Liver (tissue), 9 donors: Measurements from ENCODE around the gene BICRA. TPM values are rescaled to one million over a fixed set of nuclear protein-coding genes. Genes with fewer than 3 reads are reported as not detected.
A peak's percentile ranks its signal among the peaks of the same experiment; 100 is the strongest.

ENCODE experiments used
- DNase-seq: peaks from one replicate; pipeline ENCODE4 v3.0.0-alpha.2; 2017; ENCODE audit warnings: low spot score
- H3K27ac ChIP-seq, 2 donors: one replicate each; pipeline ENCODE4 v1.7.0; 2013; ENCODE audit warnings: inconsistent platforms in 2 of 2, low read length in 2 of 2, control low read depth in 1 of 2, low read depth in 1 of 2, mild to moderate bottlenecking in 1 of 2
- H3K27me3 ChIP-seq, 4 donors: one replicate each; pipeline versions ENCODE4 v1.6.1 to v1.7.0; 2013; ENCODE audit warnings: low read length in 3 of 4, inconsistent platforms in 1 of 4, mild to moderate bottlenecking in 1 of 4, moderate library complexity in 1 of 4; ENCODE audit not compliant: control insufficient read depth in 4 of 4, insufficient read depth in 4 of 4
- H3K36me3 ChIP-seq, 4 donors: one replicate each; pipeline versions ENCODE4 v1.6.1 to v1.7.0; 2013; ENCODE audit warnings: low read length in 3 of 4, mild to moderate bottlenecking in 3 of 4, low read depth in 1 of 4, moderate library complexity in 1 of 4; ENCODE audit not compliant: control insufficient read depth in 4 of 4, insufficient read depth in 3 of 4
- H3K4me1 ChIP-seq, 4 donors: one replicate each; pipeline versions ENCODE4 v1.6.1 to v1.7.0; 2013; ENCODE audit warnings: low read length in 3 of 4, mild to moderate bottlenecking in 3 of 4, moderate library complexity in 1 of 4; ENCODE audit not compliant: control insufficient read depth in 4 of 4, insufficient read depth in 4 of 4
- H3K4me3 ChIP-seq, 3 donors: one replicate each; pipeline versions ENCODE4 v1.6.1 to v1.7.0; 2013; ENCODE audit warnings: low read length in 3 of 3, control low read depth in 1 of 3, low read depth in 1 of 3, mild to moderate bottlenecking in 1 of 3
- H3K9ac ChIP-seq, 2 donors: one replicate each; pipeline ENCODE4 v1.7.0; 2013; ENCODE audit warnings: low read length in 2 of 2, mild to moderate bottlenecking in 2 of 2, moderate library complexity in 2 of 2, control low read depth in 1 of 2, low read depth in 1 of 2
- H3K9me3 ChIP-seq, 4 donors: one replicate each; pipeline versions ENCODE4 v1.6.1 to v1.7.0; 2013; ENCODE audit warnings: low read length in 3 of 4; ENCODE audit not compliant: control insufficient read depth in 4 of 4
- EGR1 ChIP-seq, 2 donors: IDR thresholded peaks; 2 replicates each; pipeline ENCODE4 v1.6.1; 2016 to 2018; ENCODE audit warnings: antibody characterized with exemption in 2 of 2, low read depth in 2 of 2
- FOXA1 ChIP-seq: IDR thresholded peaks from 2 replicates; pipeline ENCODE4 v1.6.1; 2016; ENCODE audit warnings: antibody characterized with exemption
- HNF4A ChIP-seq, 2 donors: conservative IDR thresholded peaks; 2 replicates each; pipeline ENCODE4 v1.6.1; 2016; ENCODE audit warnings: antibody characterized with exemption in 2 of 2, mild to moderate bottlenecking in 2 of 2
- JUND ChIP-seq, 2 donors: IDR thresholded peaks; 2 replicates each; pipeline ENCODE4 v1.6.1; 2016; ENCODE audit warnings: antibody characterized with exemption in 2 of 2
- NR2F2 ChIP-seq: IDR thresholded peaks from 2 replicates; pipeline ENCODE4 v1.6.1; 2016; ENCODE audit warnings: antibody characterized with exemption
- RAD21 ChIP-seq, 2 donors: IDR thresholded peaks; 2 replicates each; pipeline ENCODE4 v1.6.1; 2016; ENCODE audit warnings: antibody characterized with exemption in 2 of 2, mild to moderate bottlenecking in 2 of 2
- WGBS: extraction: QIAGEN DNeasy Blood & Tissue Kit; methylation state at CpG from one replicate; pipeline ENCODE4 v1.1.7; 2013; 5-methylcytosine and 5-hydroxymethylcytosine counted together
- polyA plus RNA-seq, 2 donors: library from polyadenylated mRNA; stranded (reverse) in 1 of 2; unstranded in 1 of 2; fragments of 200-250 nt in 1 of 2; fragments of >200 nt in 1 of 2; fragmentation: Nextera tagmentation in 1 of 2; extraction: Ambion mirVana in 1 of 2; gene quantifications; one replicate each; pipeline versions ENCODE4 v1.2.1 to v1.2.3, GENCODE V29; 2013 to 2015
- total RNA-seq, 2 donors: library from RNA; depleted of rRNA; stranded (reverse); fragments of >200 nt; gene quantifications; one replicate each; pipeline ENCODE4 v1.2.3, GENCODE V29; 2014
- TF ChIP-seq, protein P1 (sequence below): fragments of 150-350 bp; IDR thresholded peaks from 2 replicates; pipeline ENCODE4 v1.5.1; 2017; ENCODE audit warnings: improper control_type of control experiment, low read depth, low read length; ENCODE audit not compliant: missing input control
- TF ChIP-seq, protein P2 (sequence below): IDR thresholded peaks from 2 replicates; pipeline ENCODE4 v1.6.1; 2016; ENCODE audit warnings: antibody characterized with exemption
- TF ChIP-seq, protein P3 (sequence below): IDR thresholded peaks from 2 replicates; pipeline ENCODE4 v1.6.1; 2016; ENCODE audit warnings: antibody characterized with exemption
- donor health status: healthy.
- donor health status: healthy.
- donor health status: healthy.
- donor health status: healthy.
- donor health status: healthy.

The BICRA gene
- total and polyA plus RNA-seq, 4 donors: 0.63 to 8.9 (median 3.0) TPM

DNA sequence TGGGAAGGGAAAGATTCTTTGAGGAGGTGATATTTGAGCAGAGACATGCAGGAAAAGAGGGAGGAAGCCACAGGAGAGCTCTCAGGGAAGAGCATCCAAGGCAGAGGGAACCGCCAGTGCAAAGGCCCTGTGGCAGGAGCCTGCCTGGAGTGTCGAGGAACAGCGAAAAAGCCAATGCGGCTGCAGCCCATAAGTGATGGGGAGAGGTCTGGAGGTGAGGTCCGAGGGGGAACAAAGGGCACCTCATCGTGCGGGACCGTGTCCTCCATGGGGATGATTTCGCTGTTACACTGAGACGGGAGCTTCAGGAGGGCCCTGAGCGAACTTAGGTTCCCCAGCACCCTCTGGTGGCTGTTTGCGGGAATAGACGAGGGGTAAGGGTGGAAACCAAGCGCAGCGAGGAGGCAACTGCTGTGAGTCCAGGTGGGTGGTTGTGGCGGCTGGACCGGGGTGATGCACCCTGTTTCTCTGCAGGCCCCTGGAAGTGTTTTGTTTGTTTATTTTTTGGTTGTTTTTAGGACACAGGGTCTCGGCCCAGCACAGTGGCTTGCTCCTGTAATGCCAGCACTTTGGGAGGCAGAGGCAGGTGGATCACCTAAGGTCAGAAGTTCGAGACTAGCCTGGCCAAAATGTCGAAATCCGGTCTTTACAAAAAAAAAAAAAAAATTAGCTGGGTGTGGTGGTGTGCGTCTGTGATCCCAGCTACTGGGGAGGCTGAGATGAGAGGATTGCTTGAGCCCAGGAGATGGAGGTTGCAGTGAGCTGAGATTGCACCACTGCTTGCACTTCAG, 98.4 kb downstream of the BICRA start:
- H3K9ac ChIP-seq: no peak overlapping the region
- H3K27ac ChIP-seq: no peak overlapping the region
- no peaks in the 10 kb centered on the region for H3K27me3 ChIP-seq
- no peak overlapping the region for H3K4me3 ChIP-seq
- peak; percentile 74 for DNase-seq
- peaks cover 0 to 6% (median 0%) of the 10 kb centered on the region in 4 donors for H3K36me3 ChIP-seq
- TF ChIP-seq, protein P1, sequence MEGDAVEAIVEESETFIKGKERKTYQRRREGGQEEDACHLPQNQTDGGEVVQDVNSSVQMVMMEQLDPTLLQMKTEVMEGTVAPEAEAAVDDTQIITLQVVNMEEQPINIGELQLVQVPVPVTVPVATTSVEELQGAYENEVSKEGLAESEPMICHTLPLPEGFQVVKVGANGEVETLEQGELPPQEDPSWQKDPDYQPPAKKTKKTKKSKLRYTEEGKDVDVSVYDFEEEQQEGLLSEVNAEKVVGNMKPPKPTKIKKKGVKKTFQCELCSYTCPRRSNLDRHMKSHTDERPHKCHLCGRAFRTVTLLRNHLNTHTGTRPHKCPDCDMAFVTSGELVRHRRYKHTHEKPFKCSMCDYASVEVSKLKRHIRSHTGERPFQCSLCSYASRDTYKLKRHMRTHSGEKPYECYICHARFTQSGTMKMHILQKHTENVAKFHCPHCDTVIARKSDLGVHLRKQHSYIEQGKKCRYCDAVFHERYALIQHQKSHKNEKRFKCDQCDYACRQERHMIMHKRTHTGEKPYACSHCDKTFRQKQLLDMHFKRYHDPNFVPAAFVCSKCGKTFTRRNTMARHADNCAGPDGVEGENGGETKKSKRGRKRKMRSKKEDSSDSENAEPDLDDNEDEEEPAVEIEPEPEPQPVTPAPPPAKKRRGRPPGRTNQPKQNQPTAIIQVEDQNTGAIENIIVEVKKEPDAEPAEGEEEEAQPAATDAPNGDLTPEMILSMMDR: peak; percentile 84
- TF ChIP-seq RAD21 (IDR thresholded peaks at IDR 0.05) (peak; percentile 86 to 94), NR2F2 (no peak)
- no peaks in the 10 kb centered on the region for H3K9me3 ChIP-seq
- 19% methylated on average over 22 of the region's 22 CpGs for WGBS
- H3K4me1 ChIP-seq: no peaks in the 10 kb centered on the region

DNA sequence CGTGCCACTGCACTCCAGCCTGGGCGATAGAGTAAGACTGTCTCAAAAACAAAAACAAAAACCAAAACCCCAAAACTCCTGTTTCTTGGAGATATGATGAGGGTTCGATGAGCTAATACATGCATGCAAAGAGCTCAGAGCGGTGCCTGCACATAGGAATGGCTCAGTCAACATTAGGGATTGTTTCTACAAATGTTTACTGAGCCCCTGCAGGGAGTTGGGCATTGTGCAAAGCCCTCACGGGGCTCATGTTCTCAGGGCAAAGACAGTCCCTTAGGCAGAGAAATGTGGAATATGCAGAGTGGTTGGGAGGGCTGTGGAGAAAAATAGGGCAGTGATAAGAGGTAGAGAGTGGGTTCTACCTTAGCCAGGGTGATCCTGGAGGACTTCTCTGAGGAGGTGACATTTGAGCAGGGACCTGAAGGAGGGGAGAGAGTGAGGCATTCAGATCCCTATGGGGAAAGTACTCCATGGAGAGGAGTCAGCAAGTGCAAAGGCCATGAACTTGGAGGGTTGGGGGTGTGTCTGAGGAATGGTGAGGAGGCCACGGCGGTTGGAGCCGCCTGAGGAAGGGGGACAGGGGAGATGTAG, 102.8 kb downstream of the BICRA start:
- Histone ChIP-seq H3K9me3 (no peaks in the 10 kb centered on the region), H3K4me1 (peaks cover 0 to 4% (median 3%) of the 10 kb centered on the region in 4 donors), H3K27ac (no peak overlapping the region), H3K27me3 (peaks cover 0 to 2% (median 0%) of the 10 kb centered on the region in 4 donors), H3K4me3 (no peak overlapping the region), H3K36me3 (no peaks in the 10 kb centered on the region), H3K9ac (no peak overlapping the region)
- TF ChIP-seq EGR1 (IDR thresholded peaks at IDR 0.05; ENCODE audit: low read depth in 2 of 2): no peak
- no peak for TF ChIP-seq HNF4A (conservative IDR thresholded peaks at IDR 0.05)
- TF ChIP-seq, protein P2, sequence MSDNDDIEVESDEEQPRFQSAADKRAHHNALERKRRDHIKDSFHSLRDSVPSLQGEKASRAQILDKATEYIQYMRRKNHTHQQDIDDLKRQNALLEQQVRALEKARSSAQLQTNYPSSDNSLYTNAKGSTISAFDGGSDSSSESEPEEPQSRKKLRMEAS: no peak
- no peak for TF ChIP-seq JUND (IDR thresholded peaks at IDR 0.05)
- TF ChIP-seq FOXA1: no peak
- TF ChIP-seq, protein P3, sequence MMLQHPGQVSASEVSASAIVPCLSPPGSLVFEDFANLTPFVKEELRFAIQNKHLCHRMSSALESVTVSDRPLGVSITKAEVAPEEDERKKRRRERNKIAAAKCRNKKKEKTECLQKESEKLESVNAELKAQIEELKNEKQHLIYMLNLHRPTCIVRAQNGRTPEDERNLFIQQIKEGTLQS: no peak
- no peak for DNase-seq
- 79% methylated on average over 8 of the region's 8 CpGs for WGBS

DNA sequence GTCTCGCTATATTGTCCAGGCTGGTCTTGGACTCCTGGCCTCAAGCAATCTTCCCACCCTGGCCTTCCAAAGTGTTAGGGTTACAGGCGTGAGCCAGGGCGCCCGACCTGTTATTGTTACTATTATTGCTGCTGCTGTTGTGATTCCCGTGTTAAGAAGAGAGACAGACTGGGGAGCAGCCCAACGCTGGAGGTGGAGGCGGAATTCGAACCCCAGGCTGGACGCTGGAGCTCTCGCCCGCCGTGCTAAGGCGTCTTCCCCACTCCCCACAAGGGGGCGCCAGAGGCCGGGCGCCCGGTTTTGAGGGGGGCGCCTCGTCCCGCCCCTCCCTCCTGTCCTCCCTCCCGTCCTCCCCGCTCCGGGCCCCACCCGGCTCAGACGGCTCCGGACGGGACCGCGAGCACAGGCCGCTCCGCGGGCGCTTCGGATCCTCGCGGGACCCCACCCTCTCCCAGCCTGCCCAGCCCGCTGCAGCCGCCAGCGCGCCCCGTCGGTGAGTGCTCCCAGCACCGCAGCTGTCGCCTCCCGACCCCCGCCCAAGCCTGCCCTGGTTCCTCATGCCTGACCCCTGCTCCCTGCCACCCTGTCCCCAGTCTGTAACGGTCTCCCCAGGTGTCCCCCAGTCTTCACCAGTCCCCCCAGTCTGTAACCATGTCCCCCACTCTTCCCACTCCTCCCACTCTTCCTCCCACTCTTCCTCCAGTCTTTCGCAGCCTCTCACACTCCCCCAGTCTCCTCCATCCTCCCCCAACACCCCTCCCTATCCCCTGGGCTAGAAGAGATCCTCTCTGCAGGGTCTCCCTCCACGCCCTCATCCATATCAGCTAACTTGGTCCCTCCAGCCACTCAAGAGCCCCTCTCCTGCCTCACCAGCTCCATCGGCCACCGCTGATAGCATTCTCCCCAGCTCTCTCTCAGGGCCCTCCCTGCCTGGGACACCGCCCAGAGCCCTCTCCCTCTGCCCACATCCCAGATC, 104.4 kb downstream of the BICRA start, which contains the start of gene EHD2:
TSS of gene EHD2 (plus strand) at position 377 of the 976 bp plus-strand sequence. CDS start 3,191 bp downstream, outside the sequence.
- peak; percentile 55 for DNase-seq
- H3K4me3 ChIP-seq: peak within 1 kb of the TSS; percentile 8 to 53 (median 47)
- no peak within 1 kb of the TSS for H3K9ac ChIP-seq
- peaks cover 0 to 3% (median 0%) of the 10 kb centered on the region in 4 donors for H3K36me3 ChIP-seq
- H3K27me3 ChIP-seq: peaks cover 0 to 2% (median 0%) of the 10 kb centered on the region in 4 donors
- 13% methylated on average over 52 of the region's 52 CpGs for WGBS
- H3K27ac ChIP-seq: peak within 1 kb of the TSS; percentile 62 to 78
- TF ChIP-seq, protein P1: peak; percentile 72
- peak; percentile 84 to 85 for TF ChIP-seq RAD21 (IDR thresholded peaks at IDR 0.05)
- no peak for TF ChIP-seq EGR1 (IDR thresholded peaks at IDR 0.05; ENCODE audit: low read depth in 2 of 2)
- peaks cover 0 to 4% (median 3%) of the 10 kb centered on the region in 4 donors for H3K4me1 ChIP-seq
- H3K9me3 ChIP-seq: no peaks in the 10 kb centered on the region
